Measurements from ENCODE around the gene MAP7D2.
A peak's percentile ranks its signal among the peaks of the same experiment; 100 is the strongest.
"Not testable (repeated sequence)": the region's sequence is repeated elsewhere in the genome, so short reads cannot be mapped to it uniquely, and the experiment has no call there.

The MAP7D2 gene

GRCh38 chrX:20116577-20117240 lies at the start of gene MAP7D2:
MAP7D2 (minus strand) TSS chrX:20116907; CDS start chrX:20116879, 28 bp downstream.
- no peak for DNase-seq

DNA sequence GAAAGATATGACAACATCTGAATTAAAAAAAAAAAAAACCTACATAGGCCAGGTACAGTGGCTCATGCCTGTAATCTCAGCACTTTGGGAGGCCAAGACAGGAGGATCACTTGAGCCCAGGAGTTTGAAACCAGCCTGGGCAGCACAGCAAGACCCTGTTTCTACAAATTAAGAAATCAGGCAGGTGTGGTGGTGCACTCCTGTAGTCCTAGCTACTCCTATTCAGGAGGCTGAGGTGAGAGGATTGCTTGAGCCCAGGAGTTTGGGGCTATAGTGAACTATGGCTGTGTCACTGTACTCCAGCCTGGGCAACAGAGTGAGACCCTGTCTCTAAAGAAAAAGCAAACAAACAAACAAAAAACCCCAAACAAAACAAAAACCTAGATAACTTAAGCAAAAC lies 45.8 kb upstream of the MAP7D2 start:
- DNase-seq, result not testable (repeated sequence)

DNA sequence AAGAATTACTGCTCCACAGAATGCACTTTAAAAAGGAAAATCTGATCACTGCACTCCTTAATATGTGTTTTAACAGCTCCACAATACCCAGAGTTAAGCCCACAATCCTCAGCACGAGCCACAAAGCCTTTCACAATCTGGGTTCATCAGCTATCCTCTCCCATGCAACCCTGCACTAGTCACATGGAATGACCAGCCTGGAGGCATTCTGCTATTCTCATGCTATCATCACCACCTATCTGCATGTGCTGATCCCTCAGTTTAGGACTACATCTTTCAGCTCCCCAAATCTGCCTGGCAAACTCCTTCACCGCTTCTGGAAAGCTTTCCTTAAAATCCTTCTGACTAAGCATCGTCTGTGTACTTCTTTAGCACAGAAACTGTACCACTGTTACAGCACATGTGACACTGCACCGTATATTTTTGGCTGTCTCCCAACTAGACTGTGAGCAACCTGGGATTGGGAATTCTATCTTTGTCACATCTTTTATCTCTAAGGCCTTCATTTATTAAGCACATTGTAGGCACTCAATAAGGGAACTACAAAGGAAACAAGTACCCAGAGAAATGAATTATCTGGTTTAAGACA lies 43.2 kb upstream of the MAP7D2 start:
- no peak for DNase-seq

GRCh38 chrX:20151689-20152088 lies 35.0 kb upstream of the MAP7D2 start:
- DNase-seq, result no peak

DNA sequence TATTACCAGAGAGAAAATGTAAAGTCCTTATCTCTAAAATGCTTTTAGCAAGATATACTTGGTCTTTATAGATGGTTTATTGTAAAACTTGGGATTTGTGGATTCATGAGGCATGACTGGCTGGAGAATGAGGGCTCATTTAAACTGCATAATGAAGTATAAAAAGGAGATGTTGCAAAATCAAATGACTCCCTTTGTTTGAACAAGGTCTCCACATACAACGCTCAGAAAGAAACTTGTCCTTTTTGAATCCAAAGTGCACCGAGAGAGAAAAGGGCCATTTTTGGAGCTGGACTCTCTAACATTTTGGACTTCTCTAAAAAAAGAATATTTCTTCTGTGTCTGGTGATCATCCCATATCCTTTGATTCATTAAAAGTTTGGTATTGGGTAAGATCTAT lies 32.6 kb upstream of the MAP7D2 start:
- DNase-seq, result no peak

GRCh38 chrX:20147561-20147960 lies 30.9 kb upstream of the MAP7D2 start:
- no peak for DNase-seq

DNA sequence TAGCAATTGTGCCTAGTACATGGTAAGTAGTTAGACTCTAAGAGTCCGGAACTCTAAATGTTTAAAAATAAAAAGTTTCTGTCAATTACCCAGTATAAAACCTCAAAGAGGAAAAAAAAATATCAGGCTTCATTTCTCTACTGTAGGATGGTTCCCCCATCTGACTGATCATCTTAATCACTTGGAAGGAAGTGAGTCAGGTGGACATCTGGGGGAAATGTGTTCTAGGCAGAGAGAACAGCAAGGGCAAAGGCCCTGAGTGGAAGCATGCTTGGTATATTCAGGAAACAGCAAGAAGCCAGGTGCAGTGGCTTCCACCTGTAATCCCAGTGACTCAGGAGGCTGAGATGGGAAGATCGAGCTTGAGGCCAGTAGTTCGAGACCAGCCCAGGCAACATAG lies 27.8 kb upstream of the MAP7D2 start:
- no peak for DNase-seq

DNA sequence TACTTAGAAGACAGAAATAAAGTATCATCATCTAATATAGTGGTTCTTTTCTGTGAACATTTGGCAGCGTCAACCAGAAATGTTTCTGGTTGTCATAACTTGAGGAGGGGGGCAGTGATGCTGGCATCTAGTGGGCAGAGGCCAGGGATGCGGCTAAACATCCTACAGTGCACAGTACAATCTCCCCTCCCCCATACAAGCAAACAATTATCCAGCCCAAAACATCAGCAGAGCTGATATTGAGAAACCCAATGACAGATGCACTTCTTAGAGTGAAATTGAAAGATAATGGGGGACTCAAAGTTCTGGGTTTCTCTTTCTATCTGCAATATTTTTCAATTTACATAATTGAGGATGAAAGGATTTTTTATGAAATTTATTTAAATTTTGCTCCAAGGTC lies 26.9 kb upstream of the MAP7D2 start:
- no peak for DNase-seq

- DNase-seq, result no peak
Measured at GRCh38 chrX:20143111-20143510, 26.4 kb upstream of the MAP7D2 start.

- DNase-seq, result peak; percentile 97
Measured at GRCh38 chrX:20141281-20142220, 24.8 kb upstream of the MAP7D2 start, which contains the start of gene EIF1AX. EIF1AX (minus strand) TSS chrX:20141838; CDS start chrX:20141640, 198 bp downstream.

- no peak for DNase-seq
Measured at GRCh38 chrX:20140420-20140819, 23.7 kb upstream of the MAP7D2 start.

DNA sequence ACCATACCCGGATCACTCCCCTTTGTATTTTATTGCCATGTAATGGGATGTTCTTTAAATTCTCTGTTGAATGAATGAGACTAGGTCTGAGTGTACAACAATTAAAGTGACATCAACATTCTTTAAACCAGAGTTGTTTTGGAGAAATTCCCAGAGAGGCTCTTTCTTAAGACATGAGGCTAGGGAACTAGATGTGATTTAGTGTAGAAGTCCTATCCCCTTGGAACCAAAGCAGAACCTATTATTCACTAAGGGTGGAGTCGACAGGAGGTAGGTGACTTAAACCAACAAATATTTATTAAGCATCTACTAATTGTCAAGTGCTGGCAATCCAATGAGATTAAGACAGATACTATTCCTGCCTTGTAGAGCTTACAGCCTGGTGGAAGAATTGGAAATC lies 23.3 kb upstream of the MAP7D2 start:
- DNase-seq, result no peak

DNA sequence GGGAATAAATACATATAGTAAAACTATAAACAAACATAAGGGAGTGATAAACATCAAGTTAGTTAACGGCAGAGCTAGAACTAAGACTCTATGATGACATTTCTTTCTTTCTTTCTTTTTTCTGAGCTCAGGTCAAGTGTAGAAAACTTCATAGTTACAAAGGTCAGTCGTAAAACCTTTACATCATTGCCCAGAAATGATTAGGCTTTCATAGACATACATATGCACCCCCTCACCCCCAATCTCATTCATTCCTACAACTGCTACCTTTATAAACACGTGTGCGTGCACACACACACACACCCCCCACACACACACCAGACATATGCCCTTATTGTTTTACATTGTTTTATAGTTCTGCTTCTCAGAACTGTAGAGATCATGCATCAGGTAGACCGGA lies 19.2 kb upstream of the MAP7D2 start:
- no peak for DNase-seq

DNA sequence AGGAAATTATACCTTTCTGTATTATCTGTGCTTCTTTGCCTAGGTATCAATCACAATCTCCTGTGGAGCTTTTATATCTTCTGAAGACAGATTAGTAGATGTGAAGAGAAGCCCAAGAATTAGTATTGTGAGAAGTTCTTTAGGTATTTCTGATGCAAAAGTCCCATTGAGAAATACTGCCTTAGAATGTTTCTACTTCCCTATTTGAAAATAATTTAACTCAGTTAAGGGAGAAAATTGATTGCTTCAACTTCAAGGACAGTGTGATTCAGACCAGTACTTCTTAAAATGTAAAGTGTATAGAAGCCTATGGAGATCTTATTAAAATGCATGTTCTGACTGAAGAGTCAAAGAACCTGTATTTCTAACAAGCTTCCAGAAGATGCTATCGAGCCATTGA lies 16.0 kb upstream of the MAP7D2 start:
- DNase-seq, result no peak

DNA sequence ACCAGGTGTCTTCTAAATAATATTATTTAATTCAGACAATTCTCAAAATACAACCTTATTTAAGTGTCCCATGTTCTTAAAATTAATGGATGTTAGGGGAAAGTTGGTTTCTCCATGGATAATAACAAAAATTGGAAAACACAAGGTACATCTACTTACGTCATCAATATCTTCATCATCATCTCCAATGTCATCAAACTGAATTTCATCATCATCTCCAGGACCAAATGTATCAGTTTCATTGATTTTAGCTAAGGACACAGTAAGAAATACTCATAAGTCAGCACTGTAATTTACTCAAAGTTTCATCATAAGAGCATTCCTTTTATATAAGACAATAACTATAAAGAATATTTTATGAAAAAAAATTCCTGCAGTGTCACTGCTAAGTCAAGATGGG lies 13.7 kb upstream of the MAP7D2 start:
- no peak for DNase-seq

DNA sequence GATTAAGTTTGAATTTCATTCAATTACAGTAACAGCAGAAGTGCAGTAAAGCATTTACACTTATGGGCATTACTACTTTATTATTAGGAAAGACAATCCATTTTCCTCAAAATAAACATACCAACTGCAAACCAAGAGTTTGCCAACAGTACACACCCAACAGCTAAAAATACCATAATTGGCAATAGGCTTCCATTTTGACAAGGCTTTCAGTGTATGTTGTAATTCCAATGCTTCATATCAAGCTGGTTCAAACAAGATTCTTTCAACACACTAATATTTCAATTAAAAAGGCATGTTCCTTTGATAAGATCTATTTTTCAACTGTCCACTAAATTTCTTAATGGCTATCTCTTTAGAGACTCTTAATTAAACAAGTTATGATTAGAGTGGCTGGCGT lies 12.8 kb upstream of the MAP7D2 start:
- no peak for DNase-seq

DNA sequence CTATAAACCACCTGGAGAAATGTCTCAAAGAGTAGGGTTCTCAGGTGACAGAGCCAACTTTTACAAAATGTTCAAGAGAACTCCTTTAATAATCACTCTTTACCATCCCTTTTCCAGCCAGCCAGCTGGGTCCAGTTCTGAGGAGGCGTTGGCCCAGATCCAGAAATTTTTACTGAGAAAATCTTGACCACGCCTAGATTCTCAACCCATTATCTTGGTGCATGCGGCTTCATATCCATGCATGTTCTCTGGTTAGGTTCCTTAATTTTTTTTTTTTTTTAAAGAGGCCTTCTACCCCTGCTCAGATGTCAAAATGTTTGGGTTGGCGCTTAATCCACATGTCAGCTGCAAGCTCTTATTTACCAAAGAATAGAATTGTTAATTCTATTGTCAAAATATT lies 12.0 kb upstream of the MAP7D2 start:
- no peak for DNase-seq

- DNase-seq, result not testable (repeated sequence)
Measured at GRCh38 chrX:20127440-20127839, 10.7 kb upstream of the MAP7D2 start.

DNA sequence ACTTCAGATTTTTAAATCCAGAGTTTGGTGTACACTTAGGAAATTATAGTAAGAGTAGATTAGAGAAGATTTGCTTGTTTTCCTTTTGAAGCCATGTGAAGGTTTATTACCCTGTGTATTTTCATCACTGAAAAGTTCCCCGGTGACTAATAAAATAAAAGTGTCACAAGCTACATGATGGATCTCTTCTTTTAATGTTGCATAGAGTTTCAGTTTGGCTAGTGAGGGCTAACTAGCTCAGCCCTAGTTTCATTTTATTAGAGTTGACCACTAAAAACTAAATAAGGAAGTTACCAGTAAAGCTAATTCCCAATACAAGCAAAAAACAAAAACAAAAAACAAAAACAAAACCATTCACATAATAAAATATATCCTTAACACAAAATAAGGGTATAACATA lies 10.1 kb upstream of the MAP7D2 start:
- not testable (repeated sequence) for DNase-seq

DNA sequence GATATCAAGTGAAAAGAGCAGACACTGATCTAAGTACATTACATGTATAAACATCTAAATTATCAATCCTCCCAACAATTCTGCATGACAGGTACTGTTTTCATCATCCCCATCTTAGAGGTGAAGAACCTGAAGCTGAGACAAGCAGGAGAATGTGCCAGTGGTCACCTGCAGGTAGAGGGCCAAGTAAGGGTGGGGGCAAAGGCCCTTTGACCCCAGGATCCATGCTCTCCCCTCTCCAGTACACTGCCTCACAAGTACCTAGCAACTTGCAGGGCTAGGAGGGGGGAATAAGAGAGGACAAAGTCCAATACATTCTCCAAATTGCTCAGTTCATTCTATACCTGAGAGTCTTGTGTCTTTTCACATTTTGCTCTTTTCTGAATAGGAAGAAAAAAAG lies 8.3 kb upstream of the MAP7D2 start:
- DNase-seq, result no peak

GRCh38 chrX:20118065-20118824 lies 1.5 kb upstream of the MAP7D2 start:
- DNase-seq, result no peak

DNA sequence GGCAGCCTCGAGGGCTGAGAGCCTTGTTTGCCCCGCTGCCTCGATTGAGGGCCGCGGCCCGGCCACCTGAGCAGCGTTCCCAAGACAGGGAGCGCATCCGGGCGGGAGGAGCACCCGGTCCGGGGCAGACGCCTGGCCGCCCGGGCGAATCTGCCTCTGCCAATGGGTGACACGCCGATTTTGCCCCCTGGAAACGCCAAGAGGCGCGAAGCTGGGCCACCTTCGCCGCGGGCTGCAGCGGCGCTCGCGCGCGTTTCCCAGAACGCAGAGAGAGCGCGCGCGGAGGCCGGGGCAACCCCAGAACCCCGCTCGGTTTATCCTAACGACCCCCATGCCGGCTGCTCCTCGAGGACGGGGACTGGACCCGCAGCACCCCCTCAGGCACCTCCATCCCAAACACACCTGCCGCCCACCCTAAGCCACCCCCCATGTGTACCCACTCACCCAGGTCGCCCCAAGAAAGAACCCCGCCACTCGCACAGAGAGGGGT lies 575 bp downstream of the MAP7D2 start:
- DNase-seq, result no peak
